Esophagus squamous epithelium (tissue), 4 donors: ENCODE data around the gene CGB5.

Experiments used
- POLR2A ChIP-seq, 4 donors: fragments of 450-650 bp; IDR thresholded peaks; one replicate each; pipeline ENCODE4 v1.6.1; 2017; ENCODE audit warnings: antibody characterized with exemption in 4 of 4, mild to moderate bottlenecking in 4 of 4, moderate library complexity in 3 of 4
- TF ChIP-seq, protein P1 (sequence below), 6 experiments: fragments of 450-650 bp in 4 of 6; fragments of 200-600 bp in 2 of 6; sonication (generic) in 2 of 6; IDR thresholded peaks; one replicate each; pipeline ENCODE4 v1.5.1; 2016 to 2019; ENCODE audit warnings: antibody characterized with exemption in 6 of 6, mild to moderate bottlenecking in 4 of 6, moderate library complexity in 4 of 6

DNA sequence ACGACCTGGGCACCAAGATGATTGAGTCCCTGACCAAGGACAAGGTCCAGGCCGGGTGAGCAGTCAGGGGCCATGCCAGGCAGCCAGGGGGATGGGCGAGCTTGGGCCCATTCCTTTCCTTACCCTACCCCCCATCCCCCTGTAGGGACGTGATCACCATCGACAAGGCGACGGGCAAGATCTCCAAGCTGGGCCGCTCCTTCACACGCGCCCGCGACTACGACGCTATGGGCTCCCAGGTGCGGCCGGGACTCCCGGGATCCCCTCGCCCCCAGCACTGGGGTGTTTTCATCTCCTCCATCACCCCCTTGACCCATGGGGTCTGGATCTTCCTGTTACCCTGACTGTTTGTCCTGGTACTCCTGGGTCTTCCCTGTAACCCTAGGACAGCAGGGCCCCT is 33.8 kb upstream of the CGB5 start:
- TF ChIP-seq, protein P1, sequence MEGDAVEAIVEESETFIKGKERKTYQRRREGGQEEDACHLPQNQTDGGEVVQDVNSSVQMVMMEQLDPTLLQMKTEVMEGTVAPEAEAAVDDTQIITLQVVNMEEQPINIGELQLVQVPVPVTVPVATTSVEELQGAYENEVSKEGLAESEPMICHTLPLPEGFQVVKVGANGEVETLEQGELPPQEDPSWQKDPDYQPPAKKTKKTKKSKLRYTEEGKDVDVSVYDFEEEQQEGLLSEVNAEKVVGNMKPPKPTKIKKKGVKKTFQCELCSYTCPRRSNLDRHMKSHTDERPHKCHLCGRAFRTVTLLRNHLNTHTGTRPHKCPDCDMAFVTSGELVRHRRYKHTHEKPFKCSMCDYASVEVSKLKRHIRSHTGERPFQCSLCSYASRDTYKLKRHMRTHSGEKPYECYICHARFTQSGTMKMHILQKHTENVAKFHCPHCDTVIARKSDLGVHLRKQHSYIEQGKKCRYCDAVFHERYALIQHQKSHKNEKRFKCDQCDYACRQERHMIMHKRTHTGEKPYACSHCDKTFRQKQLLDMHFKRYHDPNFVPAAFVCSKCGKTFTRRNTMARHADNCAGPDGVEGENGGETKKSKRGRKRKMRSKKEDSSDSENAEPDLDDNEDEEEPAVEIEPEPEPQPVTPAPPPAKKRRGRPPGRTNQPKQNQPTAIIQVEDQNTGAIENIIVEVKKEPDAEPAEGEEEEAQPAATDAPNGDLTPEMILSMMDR (IDR thresholded peaks at IDR 0.05) = no peak
- no peak for TF ChIP-seq POLR2A (IDR thresholded peaks at IDR 0.05)
